ENCODE measurements around the gene PCDH9.

PCDH9 gene

DNA sequence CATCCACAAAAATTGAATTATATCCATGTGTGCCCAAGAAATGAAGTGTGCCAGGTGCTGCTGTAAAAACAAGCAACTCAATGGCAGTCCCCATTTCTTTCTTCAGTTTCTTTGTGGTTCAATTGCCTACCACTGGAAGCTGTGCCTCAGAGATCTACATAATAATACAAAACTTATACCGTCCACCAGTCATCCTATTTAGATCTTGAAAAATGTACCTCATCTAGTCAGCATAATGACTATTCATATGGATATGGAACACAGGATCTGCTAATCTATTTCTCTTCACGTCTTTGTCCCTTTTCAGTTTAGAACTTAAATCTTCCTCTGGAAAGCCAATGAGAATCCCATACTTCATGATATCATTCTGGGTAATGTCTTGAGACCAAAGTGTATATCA lies 648.5 kb downstream of the PCDH9 start:
- no peaks in the 10 kb centered on the region for H3K27me3 ChIP-seq (ENCODE audit: control insufficient read depth in 1 of 2, insufficient read depth in 1 of 2, low read length in 2 of 2)
- DNase-seq: no peak
- H2AK5ac ChIP-seq (ENCODE audit: low read length, severe bottlenecking): no peak overlapping the region
- no peak overlapping the region for H3K4me2 ChIP-seq (ENCODE audit: low read length, poor library complexity, severe bottlenecking)
- no peaks in the 10 kb centered on the region for H3K79me1 ChIP-seq (replicated peaks; ENCODE audit: low read length, poor library complexity, severe bottlenecking)
- no peaks in the 10 kb centered on the region for H3K4me1 ChIP-seq (ENCODE audit: control insufficient read depth, insufficient read depth, low read depth, low read length)
- H2BK15ac ChIP-seq (ENCODE audit: low read depth, poor library complexity, severe bottlenecking): no peak overlapping the region
- no peak overlapping the region for H2BK12ac ChIP-seq (ENCODE audit: low read length in 2 of 2)
- no peak overlapping the region for H3K14ac ChIP-seq (ENCODE audit: low read length in 2 of 2)
- H3K9me3 ChIP-seq (ENCODE audit: control insufficient read depth, low read length): no peaks in the 10 kb centered on the region
- H3K4me3 ChIP-seq (ENCODE audit: insufficient read depth in 1 of 2, low read depth in 1 of 2, low read length in 2 of 2): no peak overlapping the region
- H3K23ac ChIP-seq (ENCODE audit: low read length in 2 of 2): no peak overlapping the region
- H4K8ac ChIP-seq (ENCODE audit: low read length): no peak overlapping the region
- no peak overlapping the region for H3K9ac ChIP-seq (ENCODE audit: low read length)
- no peak overlapping the region for H3K27ac ChIP-seq (ENCODE audit: low read length, poor library complexity, severe bottlenecking)
- 100% methylated on average over 2 of the region's 2 CpGs for WGBS
- H3K4ac ChIP-seq (ENCODE audit: low read depth in 1 of 2, low read length in 2 of 2): no peak overlapping the region
- no peak overlapping the region for H4K91ac ChIP-seq (ENCODE audit: low read length)
- H2BK120ac ChIP-seq (ENCODE audit: low read depth, low read length): no peak overlapping the region
- H3K36me3 ChIP-seq (ENCODE audit: control insufficient read depth in 1 of 2, insufficient read depth in 2 of 2, low read depth in 1 of 2, low read length in 2 of 2): no peaks in the 10 kb centered on the region
- H3K18ac ChIP-seq (ENCODE audit: low read depth in 1 of 2, low read length in 2 of 2): no peak overlapping the region
- H2BK5ac ChIP-seq (ENCODE audit: low read depth, low read length, poor library complexity, severe bottlenecking): no peak overlapping the region
- no peak overlapping the region for H2AFZ ChIP-seq (ENCODE audit: low read depth, low read length)

DNA sequence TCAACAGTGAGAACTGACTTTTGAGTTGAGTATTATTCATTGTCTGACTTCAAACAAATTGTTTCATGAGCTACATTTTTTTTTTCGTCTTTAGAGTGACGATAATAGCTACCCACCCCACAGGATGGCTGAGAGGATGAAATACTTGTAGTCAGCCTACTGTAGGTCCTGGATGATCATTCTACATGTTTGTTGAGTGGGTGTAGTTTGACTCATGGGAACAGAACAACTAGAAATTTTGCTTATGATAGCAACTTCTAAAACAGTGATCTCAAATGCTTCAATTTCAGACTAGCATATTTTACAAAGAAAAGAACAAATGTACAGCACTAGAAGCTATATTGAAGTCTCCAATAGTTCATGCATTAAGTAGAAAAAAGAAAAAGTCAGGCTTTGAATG lies 651.8 kb downstream of the PCDH9 start:
- no peak overlapping the region for H2BK15ac ChIP-seq (ENCODE audit: low read depth, poor library complexity, severe bottlenecking)
- no peak overlapping the region for H2AK5ac ChIP-seq (ENCODE audit: low read length, severe bottlenecking)
- no peak overlapping the region for H3K18ac ChIP-seq (ENCODE audit: low read depth in 1 of 2, low read length in 2 of 2)
- 100% methylated on average over 2 of the region's 2 CpGs for WGBS
- H3K23ac ChIP-seq (ENCODE audit: low read length in 2 of 2): no peak overlapping the region
- H3K9me3 ChIP-seq (ENCODE audit: control insufficient read depth, low read length): no peaks in the 10 kb centered on the region
- no peak for DNase-seq
- H3K27ac ChIP-seq (ENCODE audit: low read length, poor library complexity, severe bottlenecking): no peak overlapping the region
- no peak overlapping the region for H3K4me3 ChIP-seq (ENCODE audit: insufficient read depth in 1 of 2, low read depth in 1 of 2, low read length in 2 of 2)
- H3K36me3 ChIP-seq (ENCODE audit: control insufficient read depth in 1 of 2, insufficient read depth in 2 of 2, low read depth in 1 of 2, low read length in 2 of 2): no peaks in the 10 kb centered on the region
- H2BK120ac ChIP-seq (ENCODE audit: low read depth, low read length): no peak overlapping the region
- no peaks in the 10 kb centered on the region for H3K4me1 ChIP-seq (ENCODE audit: control insufficient read depth, insufficient read depth, low read depth, low read length)
- H3K14ac ChIP-seq (ENCODE audit: low read length in 2 of 2): no peak overlapping the region
- H4K91ac ChIP-seq (ENCODE audit: low read length): no peak overlapping the region
- no peak overlapping the region for H3K4me2 ChIP-seq (ENCODE audit: low read length, poor library complexity, severe bottlenecking)
- no peaks in the 10 kb centered on the region for H3K27me3 ChIP-seq (ENCODE audit: control insufficient read depth in 1 of 2, insufficient read depth in 1 of 2, low read length in 2 of 2)
- no peak overlapping the region for H2BK12ac ChIP-seq (ENCODE audit: low read length in 2 of 2)
- no peak overlapping the region for H2BK5ac ChIP-seq (ENCODE audit: low read depth, low read length, poor library complexity, severe bottlenecking)
- no peak overlapping the region for H3K9ac ChIP-seq (ENCODE audit: low read length)
- no peak overlapping the region for H2AFZ ChIP-seq (ENCODE audit: low read depth, low read length)
- H3K4ac ChIP-seq (ENCODE audit: low read depth in 1 of 2, low read length in 2 of 2): no peak overlapping the region
- H3K79me1 ChIP-seq (replicated peaks; ENCODE audit: low read length, poor library complexity, severe bottlenecking): no peaks in the 10 kb centered on the region
- no peak overlapping the region for H4K8ac ChIP-seq (ENCODE audit: low read length)

DNA sequence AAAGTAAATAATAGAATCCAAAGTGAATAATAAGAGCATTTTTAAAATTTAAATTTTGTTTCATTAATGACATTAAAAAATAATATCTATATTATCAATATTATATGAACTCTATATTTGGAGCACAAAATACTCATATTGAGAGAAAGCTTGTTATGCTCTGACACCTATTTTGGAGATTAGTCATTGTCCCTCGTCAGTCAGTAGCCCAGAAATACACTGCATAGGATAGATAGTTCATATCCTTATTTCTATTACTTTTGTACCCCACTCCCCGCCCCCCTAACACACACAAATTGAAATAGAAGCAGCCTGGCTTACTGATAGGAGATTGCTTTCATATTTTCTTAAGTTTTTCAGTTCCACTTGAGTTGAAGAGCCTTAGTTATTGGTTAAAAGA lies 652.8 kb downstream of the PCDH9 start:
- no peak overlapping the region for H3K4me3 ChIP-seq (ENCODE audit: insufficient read depth in 1 of 2, low read depth in 1 of 2, low read length in 2 of 2)
- no peaks in the 10 kb centered on the region for H3K36me3 ChIP-seq (ENCODE audit: control insufficient read depth in 1 of 2, insufficient read depth in 2 of 2, low read depth in 1 of 2, low read length in 2 of 2)
- H2AFZ ChIP-seq (ENCODE audit: low read depth, low read length): no peak overlapping the region
- H3K9ac ChIP-seq (ENCODE audit: low read length): no peak overlapping the region
- H4K91ac ChIP-seq (ENCODE audit: low read length): no peak overlapping the region
- no peak overlapping the region for H2BK120ac ChIP-seq (ENCODE audit: low read depth, low read length)
- no peak overlapping the region for H3K14ac ChIP-seq (ENCODE audit: low read length in 2 of 2)
- no peak overlapping the region for H3K27ac ChIP-seq (ENCODE audit: low read length, poor library complexity, severe bottlenecking)
- no peak overlapping the region for H3K4me2 ChIP-seq (ENCODE audit: low read length, poor library complexity, severe bottlenecking)
- H3K9me3 ChIP-seq (ENCODE audit: control insufficient read depth, low read length): no peaks in the 10 kb centered on the region
- H2BK15ac ChIP-seq (ENCODE audit: low read depth, poor library complexity, severe bottlenecking): no peak overlapping the region
- no peaks in the 10 kb centered on the region for H3K79me1 ChIP-seq (replicated peaks; ENCODE audit: low read length, poor library complexity, severe bottlenecking)
- 100% methylated on average over 1 of the region's 2 CpGs for WGBS
- H3K4me1 ChIP-seq (ENCODE audit: control insufficient read depth, insufficient read depth, low read depth, low read length): no peaks in the 10 kb centered on the region
- H2BK12ac ChIP-seq (ENCODE audit: low read length in 2 of 2): no peak overlapping the region
- no peak overlapping the region for H4K8ac ChIP-seq (ENCODE audit: low read length)
- no peak for DNase-seq
- no peak overlapping the region for H3K4ac ChIP-seq (ENCODE audit: low read depth in 1 of 2, low read length in 2 of 2)
- no peaks in the 10 kb centered on the region for H3K27me3 ChIP-seq (ENCODE audit: control insufficient read depth in 1 of 2, insufficient read depth in 1 of 2, low read length in 2 of 2)
- no peak overlapping the region for H2AK5ac ChIP-seq (ENCODE audit: low read length, severe bottlenecking)
- H3K18ac ChIP-seq (ENCODE audit: low read depth in 1 of 2, low read length in 2 of 2): no peak overlapping the region
- H3K23ac ChIP-seq (ENCODE audit: low read length in 2 of 2): no peak overlapping the region
- no peak overlapping the region for H2BK5ac ChIP-seq (ENCODE audit: low read depth, low read length, poor library complexity, severe bottlenecking)

DNA sequence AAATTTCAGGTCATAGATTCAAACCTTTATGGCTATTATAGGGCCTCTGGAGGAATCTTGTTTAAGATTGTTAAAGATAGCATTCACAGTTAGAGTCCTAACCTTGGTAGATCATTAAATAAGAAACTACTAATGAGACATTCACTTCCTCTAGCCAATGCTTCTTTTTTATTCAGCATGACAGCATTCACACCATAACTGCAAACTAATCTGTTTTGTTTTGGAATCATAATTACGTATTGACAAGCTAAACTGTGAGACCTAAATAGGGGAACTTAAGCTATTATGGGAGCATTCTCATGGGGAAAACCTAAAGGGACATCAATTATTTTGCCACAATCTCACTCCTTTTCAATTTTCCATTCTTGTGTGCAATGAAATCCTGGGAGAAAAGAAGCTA lies 653.8 kb downstream of the PCDH9 start:
- WGBS: no CpG with 5 or more reads among the region's 1 CpG
- H3K27ac ChIP-seq (ENCODE audit: low read length, poor library complexity, severe bottlenecking): no peak overlapping the region
- no peak overlapping the region for H3K4ac ChIP-seq (ENCODE audit: low read depth in 1 of 2, low read length in 2 of 2)
- no peak for DNase-seq
- H3K9ac ChIP-seq (ENCODE audit: low read length): no peak overlapping the region
- H2BK120ac ChIP-seq (ENCODE audit: low read depth, low read length): no peak overlapping the region
- no peak overlapping the region for H3K4me2 ChIP-seq (ENCODE audit: low read length, poor library complexity, severe bottlenecking)
- H3K14ac ChIP-seq (ENCODE audit: low read length in 2 of 2): no peak overlapping the region
- H3K4me3 ChIP-seq (ENCODE audit: insufficient read depth in 1 of 2, low read depth in 1 of 2, low read length in 2 of 2): no peak overlapping the region
- H3K9me3 ChIP-seq (ENCODE audit: control insufficient read depth, low read length): no peaks in the 10 kb centered on the region
- H3K18ac ChIP-seq (ENCODE audit: low read depth in 1 of 2, low read length in 2 of 2): no peak overlapping the region
- no peak overlapping the region for H3K23ac ChIP-seq (ENCODE audit: low read length in 2 of 2)
- H2BK15ac ChIP-seq (ENCODE audit: low read depth, poor library complexity, severe bottlenecking): no peak overlapping the region
- no peaks in the 10 kb centered on the region for H3K79me1 ChIP-seq (replicated peaks; ENCODE audit: low read length, poor library complexity, severe bottlenecking)
- no peak overlapping the region for H2BK5ac ChIP-seq (ENCODE audit: low read depth, low read length, poor library complexity, severe bottlenecking)
- H2AFZ ChIP-seq (ENCODE audit: low read depth, low read length): no peak overlapping the region
- H2AK5ac ChIP-seq (ENCODE audit: low read length, severe bottlenecking): no peak overlapping the region
- H3K27me3 ChIP-seq (ENCODE audit: control insufficient read depth in 1 of 2, insufficient read depth in 1 of 2, low read length in 2 of 2): no peaks in the 10 kb centered on the region
- no peaks in the 10 kb centered on the region for H3K36me3 ChIP-seq (ENCODE audit: control insufficient read depth in 1 of 2, insufficient read depth in 2 of 2, low read depth in 1 of 2, low read length in 2 of 2)
- H3K4me1 ChIP-seq (ENCODE audit: control insufficient read depth, insufficient read depth, low read depth, low read length): no peaks in the 10 kb centered on the region
- no peak overlapping the region for H4K91ac ChIP-seq (ENCODE audit: low read length)
- no peak overlapping the region for H4K8ac ChIP-seq (ENCODE audit: low read length)
- no peak overlapping the region for H2BK12ac ChIP-seq (ENCODE audit: low read length in 2 of 2)
